Neutrophil (primary cell): ENCODE measurements around the gene CCDC124.

Experiments used
- H3K27ac ChIP-seq: fragments of 200-600 bp; sonication (generic); 2 replicates; pipeline ENCODE4 v1.5.1; 2016; ENCODE audit warnings: mild to moderate bottlenecking, moderate library complexity
- H3K27me3 ChIP-seq: fragments of 200-600 bp; sonication (generic); 2 replicates; pipeline ENCODE4 v1.6.0; 2016; ENCODE audit warnings: mild to moderate bottlenecking
- H3K36me3 ChIP-seq: fragments of 200-600 bp; sonication (generic); 2 replicates; pipeline ENCODE4 v1.5.1; 2017
- H3K4me1 ChIP-seq, 2 experiments: fragments of 200-600 bp in 1 of 2; sonication (generic) in 1 of 2; 1 replicate in 1 of 2; 2 replicates in 1 of 2; pipeline versions ENCODE4 v1.5.1 to v1.6.1; 2013 to 2016; ENCODE audit warnings: low read depth in 1 of 2, low read length in 1 of 2, mild to moderate bottlenecking in 1 of 2, moderate library complexity in 1 of 2; ENCODE audit not compliant: control insufficient read depth in 1 of 2, insufficient read depth in 1 of 2
- H3K4me3 ChIP-seq, 2 experiments: fragments of 200-600 bp in 1 of 2; sonication (generic) in 1 of 2; 1 replicate in 1 of 2; 2 replicates in 1 of 2; pipeline ENCODE4 v1.5.1; 2013 to 2016; ENCODE audit warnings: low read depth in 1 of 2, low read length in 1 of 2, mild to moderate bottlenecking in 1 of 2, moderate library complexity in 1 of 2
- H3K9me3 ChIP-seq: fragments of 200-600 bp; sonication (generic); 2 replicates; pipeline ENCODE4 v1.5.1; 2016
- TF ChIP-seq, protein P1 (sequence below): fragments of 200-600 bp; sonication (generic); IDR thresholded peaks from 2 replicates; pipeline ENCODE4 v1.5.1; 2016; ENCODE audit warnings: antibody characterized with exemption

Gene CCDC124

GRCh38 chr19:17889609-17890214, 43.1 kb upstream of the CCDC124 start:
- no peaks in the 10 kb centered on the region for H3K27me3 ChIP-seq
- H3K36me3 ChIP-seq = no peaks in the 10 kb centered on the region
- TF ChIP-seq, protein P1, sequence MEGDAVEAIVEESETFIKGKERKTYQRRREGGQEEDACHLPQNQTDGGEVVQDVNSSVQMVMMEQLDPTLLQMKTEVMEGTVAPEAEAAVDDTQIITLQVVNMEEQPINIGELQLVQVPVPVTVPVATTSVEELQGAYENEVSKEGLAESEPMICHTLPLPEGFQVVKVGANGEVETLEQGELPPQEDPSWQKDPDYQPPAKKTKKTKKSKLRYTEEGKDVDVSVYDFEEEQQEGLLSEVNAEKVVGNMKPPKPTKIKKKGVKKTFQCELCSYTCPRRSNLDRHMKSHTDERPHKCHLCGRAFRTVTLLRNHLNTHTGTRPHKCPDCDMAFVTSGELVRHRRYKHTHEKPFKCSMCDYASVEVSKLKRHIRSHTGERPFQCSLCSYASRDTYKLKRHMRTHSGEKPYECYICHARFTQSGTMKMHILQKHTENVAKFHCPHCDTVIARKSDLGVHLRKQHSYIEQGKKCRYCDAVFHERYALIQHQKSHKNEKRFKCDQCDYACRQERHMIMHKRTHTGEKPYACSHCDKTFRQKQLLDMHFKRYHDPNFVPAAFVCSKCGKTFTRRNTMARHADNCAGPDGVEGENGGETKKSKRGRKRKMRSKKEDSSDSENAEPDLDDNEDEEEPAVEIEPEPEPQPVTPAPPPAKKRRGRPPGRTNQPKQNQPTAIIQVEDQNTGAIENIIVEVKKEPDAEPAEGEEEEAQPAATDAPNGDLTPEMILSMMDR = no peak
- H3K4me3 ChIP-seq = no peak overlapping the region
- no peaks in the 10 kb centered on the region for H3K4me1 ChIP-seq
- H3K27ac ChIP-seq = no peak overlapping the region
- H3K9me3 ChIP-seq = no peaks in the 10 kb centered on the region

DNA sequence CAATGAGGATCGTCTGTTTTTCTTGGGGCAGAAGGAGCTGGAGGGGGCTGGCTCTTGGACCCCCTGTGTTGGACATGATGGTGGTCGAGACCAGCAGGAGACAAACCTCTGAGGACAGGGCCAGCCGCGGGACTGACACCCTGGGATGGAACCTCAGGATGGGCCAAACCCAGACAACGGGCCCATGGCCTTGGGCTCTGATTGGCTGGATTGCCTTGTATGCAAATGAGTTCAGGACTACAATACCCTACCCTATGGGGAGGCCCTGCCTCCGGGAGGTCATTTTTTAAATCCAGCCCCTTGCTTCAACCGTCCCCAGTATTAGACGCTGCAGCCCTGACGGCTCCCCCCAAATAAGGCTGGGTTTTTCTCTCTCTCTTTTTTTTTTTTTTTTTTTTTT, 39.0 kb upstream of the CCDC124 start:
- H3K36me3 ChIP-seq = no peaks in the 10 kb centered on the region
- peaks cover 8% of the 10 kb centered on the region for H3K27me3 ChIP-seq
- TF ChIP-seq, protein P1 = no peak
- no peaks in the 10 kb centered on the region for H3K9me3 ChIP-seq
- H3K27ac ChIP-seq = no peak overlapping the region
- no peak overlapping the region for H3K4me3 ChIP-seq
- H3K4me1 ChIP-seq = no peaks in the 10 kb centered on the region

DNA sequence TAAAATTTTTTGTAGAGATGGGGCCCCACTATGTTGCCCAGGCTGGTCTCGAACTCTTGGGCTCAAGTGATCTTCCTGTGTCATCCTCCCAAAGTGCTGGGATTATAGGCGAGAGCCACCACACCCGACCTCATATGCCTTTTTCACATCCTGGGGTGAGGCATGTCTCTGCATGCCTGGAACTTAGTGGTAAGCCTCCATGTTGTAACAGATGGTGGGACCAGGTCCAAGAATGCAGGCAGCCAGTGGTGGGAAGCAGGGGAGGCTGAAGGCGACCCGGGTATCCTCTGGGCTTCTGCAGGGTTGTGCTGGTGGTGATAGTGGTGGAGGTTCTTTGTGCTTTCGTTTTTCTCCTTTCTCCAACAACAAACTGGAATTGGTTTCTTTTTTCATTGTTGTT, 30.1 kb upstream of the CCDC124 start:
- Histone ChIP-seq H3K9me3 (no peaks in the 10 kb centered on the region), H3K4me3 (no peak overlapping the region), H3K27me3 (peaks cover 48% of the 10 kb centered on the region), H3K36me3 (no peaks in the 10 kb centered on the region), H3K27ac (no peak overlapping the region), H3K4me1 (no peaks in the 10 kb centered on the region)
- TF ChIP-seq, protein P1 = no peak

GRCh38 chr19:17908244-17908643, 24.6 kb upstream of the CCDC124 start:
- Histone ChIP-seq H3K27ac (no peak overlapping the region), H3K4me3 (no peak overlapping the region), H3K9me3 (peaks cover 3% of the 10 kb centered on the region), H3K27me3 (peaks cover 14% of the 10 kb centered on the region), H3K36me3 (no peaks in the 10 kb centered on the region), H3K4me1 (no peaks in the 10 kb centered on the region)
- TF ChIP-seq, protein P1 = no peak

DNA sequence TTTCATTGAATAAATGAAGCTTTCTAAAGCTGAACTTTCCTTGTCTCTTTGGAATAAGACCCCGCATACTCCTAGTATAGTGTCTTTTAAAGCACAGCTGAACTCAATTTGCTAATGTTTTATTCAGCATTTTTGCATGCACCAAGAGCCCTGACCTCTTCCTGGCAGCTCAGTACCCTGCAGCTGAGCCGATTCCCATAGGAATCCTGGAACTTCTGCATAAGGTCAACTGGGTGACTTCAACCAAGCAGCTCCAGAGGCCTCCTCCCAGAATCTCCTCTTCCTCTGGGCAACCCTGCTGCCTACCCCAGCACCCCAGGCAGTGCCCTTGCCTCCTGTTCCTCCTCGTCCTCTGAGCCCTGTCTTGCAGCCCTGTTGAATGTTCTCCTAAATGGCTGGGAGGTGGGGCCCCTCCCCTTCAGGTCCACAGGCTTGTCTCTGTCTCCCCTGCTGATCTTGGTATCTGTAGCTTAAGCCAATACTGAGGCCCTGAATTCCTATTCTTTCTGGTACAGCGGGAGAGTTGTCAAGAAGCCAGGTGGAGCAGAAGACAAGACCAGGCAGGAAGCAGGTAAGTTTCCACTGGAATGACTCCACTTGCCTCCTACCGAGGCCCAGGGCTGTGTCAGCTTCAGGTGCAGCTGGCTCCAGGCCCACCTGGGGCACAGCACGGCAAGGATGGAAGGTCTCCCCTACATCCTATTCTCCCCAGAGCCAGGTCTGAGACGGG, 23.6 kb upstream of the CCDC124 start:
- H3K36me3 ChIP-seq = no peaks in the 10 kb centered on the region
- TF ChIP-seq, protein P1 = no peak
- H3K27ac ChIP-seq = no peak overlapping the region
- H3K4me1 ChIP-seq = no peaks in the 10 kb centered on the region
- peaks cover 6% of the 10 kb centered on the region for H3K27me3 ChIP-seq
- no peak overlapping the region for H3K4me3 ChIP-seq
- H3K9me3 ChIP-seq = peaks cover 12% of the 10 kb centered on the region
